ENCODE data around the gene FAM13C. TPM values are rescaled to one million over a fixed set of nuclear protein-coding genes. Genes with fewer than 3 reads are reported as not detected.

Gene FAM13C
- total RNA-seq, 4 donors from 2014 or later = 6.0 to 21.8 (median 10.5) TPM

DNA sequence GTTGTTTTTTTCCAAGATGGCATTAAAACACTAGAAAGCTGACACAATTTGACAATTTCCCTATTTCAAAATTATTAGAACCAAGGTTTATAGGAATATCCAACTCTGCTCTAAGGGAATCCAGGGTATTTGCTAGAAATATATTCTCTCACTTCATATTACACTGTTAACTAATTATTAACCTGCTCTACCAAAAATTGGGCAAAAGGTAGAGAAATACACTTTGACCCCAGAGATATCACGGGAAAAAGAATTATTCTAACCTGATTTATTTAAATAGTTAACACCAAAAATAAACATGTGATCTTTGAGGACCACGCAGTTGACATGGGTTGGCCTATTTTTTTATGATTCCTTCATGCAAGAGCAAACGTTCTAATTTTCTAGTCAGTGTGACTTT lies 21.6 kb upstream of the FAM13C start:
- WGBS = 82% methylated on average over 3 of the region's 3 CpGs
- no peak overlapping the region for H3K4me3 ChIP-seq
- peaks cover 3% of the 10 kb centered on the region for H3K9me3 ChIP-seq
- no peak for DNase-seq (ENCODE audit: low spot score in 2 of 2)
- no peaks in the 10 kb centered on the region for H3K27me3 ChIP-seq
- no peaks in the 10 kb centered on the region for H3K36me3 ChIP-seq
- H3K4me1 ChIP-seq = no peaks in the 10 kb centered on the region
- no peak overlapping the region for H3K27ac ChIP-seq
- TF ChIP-seq EP300 (IDR thresholded peaks at IDR 0.05) = no peak
- no peak for TF ChIP-seq POLR2A (IDR thresholded peaks at IDR 0.05)
- TF ChIP-seq, protein P1, sequence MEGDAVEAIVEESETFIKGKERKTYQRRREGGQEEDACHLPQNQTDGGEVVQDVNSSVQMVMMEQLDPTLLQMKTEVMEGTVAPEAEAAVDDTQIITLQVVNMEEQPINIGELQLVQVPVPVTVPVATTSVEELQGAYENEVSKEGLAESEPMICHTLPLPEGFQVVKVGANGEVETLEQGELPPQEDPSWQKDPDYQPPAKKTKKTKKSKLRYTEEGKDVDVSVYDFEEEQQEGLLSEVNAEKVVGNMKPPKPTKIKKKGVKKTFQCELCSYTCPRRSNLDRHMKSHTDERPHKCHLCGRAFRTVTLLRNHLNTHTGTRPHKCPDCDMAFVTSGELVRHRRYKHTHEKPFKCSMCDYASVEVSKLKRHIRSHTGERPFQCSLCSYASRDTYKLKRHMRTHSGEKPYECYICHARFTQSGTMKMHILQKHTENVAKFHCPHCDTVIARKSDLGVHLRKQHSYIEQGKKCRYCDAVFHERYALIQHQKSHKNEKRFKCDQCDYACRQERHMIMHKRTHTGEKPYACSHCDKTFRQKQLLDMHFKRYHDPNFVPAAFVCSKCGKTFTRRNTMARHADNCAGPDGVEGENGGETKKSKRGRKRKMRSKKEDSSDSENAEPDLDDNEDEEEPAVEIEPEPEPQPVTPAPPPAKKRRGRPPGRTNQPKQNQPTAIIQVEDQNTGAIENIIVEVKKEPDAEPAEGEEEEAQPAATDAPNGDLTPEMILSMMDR (IDR thresholded peaks at IDR 0.05) = no peak
- TF ChIP-seq POLR2AphosphoS5 (IDR thresholded peaks at IDR 0.05) = no peak

DNA sequence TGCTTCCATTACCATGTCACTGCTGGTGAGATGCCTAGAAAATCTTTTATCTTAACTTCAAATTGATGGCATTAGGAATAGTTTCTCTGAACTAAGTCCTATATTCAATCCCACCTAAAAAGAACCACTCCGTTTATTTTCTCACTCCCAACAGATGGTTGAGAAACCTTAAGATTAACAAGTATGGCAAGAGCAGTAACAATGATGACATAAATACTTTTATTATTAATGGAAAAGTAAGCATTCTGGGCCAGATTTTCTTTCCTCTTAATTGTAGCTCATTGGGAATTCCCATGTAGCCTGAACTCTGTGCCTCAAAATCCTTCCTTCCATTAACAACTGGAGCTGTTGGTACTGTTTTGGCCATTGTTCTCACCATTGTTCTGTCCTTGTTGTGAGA lies 21.1 kb upstream of the FAM13C start:
- no peak for DNase-seq (ENCODE audit: low spot score in 2 of 2)
- Histone ChIP-seq H3K36me3 (no peaks in the 10 kb centered on the region), H3K27me3 (no peaks in the 10 kb centered on the region), H3K4me3 (no peak overlapping the region), H3K4me1 (no peaks in the 10 kb centered on the region), H3K9me3 (peaks cover 3% of the 10 kb centered on the region), H3K27ac (no peak overlapping the region)
- WGBS = 66% methylated on average over 1 of the region's 1 CpG
- TF ChIP-seq POLR2AphosphoS5 (IDR thresholded peaks at IDR 0.05) (no peak), POLR2A (IDR thresholded peaks at IDR 0.05) (no peak), EP300 (IDR thresholded peaks at IDR 0.05) (no peak)
- TF ChIP-seq, protein P1 (IDR thresholded peaks at IDR 0.05) = no peak

DNA sequence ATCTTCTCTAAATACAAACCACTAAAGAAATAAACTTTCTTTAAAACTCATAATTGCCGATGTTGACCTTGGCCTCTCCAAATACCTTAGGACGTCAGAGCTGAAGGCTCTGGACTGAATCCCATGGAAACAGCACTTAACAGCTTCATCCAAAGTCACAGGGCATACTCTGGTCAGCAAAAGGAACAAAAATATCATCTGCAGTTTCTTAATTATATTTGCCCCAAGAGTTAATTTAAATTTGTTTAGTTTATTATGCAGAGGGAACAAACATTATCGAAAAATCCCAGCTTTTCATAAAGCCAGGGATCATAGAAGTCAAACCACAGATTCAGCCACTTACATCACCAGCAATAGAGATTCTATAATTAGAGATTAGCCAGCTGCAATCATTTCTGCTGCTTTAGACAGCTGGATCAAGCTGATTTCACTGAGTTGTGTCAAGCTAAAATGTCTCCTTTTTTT lies 20.5 kb upstream of the FAM13C start:
- 55% methylated on average over 3 of the region's 3 CpGs for WGBS
- H3K9me3 ChIP-seq = peaks cover 3% of the 10 kb centered on the region
- no peak overlapping the region for H3K27ac ChIP-seq
- no peaks in the 10 kb centered on the region for H3K27me3 ChIP-seq
- H3K4me1 ChIP-seq = no peaks in the 10 kb centered on the region
- DNase-seq (ENCODE audit: low spot score in 2 of 2) = no peak
- H3K4me3 ChIP-seq = no peak overlapping the region
- TF ChIP-seq, protein P1 (IDR thresholded peaks at IDR 0.05) = no peak
- TF ChIP-seq POLR2AphosphoS5 (IDR thresholded peaks at IDR 0.05) = no peak
- TF ChIP-seq EP300 (IDR thresholded peaks at IDR 0.05) = no peak
- no peak for TF ChIP-seq POLR2A (IDR thresholded peaks at IDR 0.05)
- no peaks in the 10 kb centered on the region for H3K36me3 ChIP-seq

DNA sequence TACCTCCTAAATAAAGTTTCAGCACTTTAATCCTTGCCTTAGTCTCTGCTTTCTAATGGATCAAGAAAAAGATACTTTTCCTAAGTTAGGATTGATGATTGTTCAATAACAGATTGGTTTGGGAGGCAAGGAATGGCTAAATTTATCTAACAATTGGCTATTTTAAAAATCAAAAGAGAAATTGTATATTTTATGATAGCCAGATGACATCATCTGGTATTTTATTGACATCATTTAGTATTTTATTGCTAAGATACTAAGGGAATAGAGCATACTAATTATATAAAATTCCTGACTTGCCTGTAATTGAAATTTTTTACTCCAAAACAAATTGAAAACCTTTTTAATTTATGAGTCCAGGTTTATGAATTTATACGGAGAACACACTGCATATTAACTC lies 19.3 kb upstream of the FAM13C start:
- Histone ChIP-seq H3K4me1 (no peaks in the 10 kb centered on the region), H3K36me3 (no peaks in the 10 kb centered on the region), H3K27ac (no peak overlapping the region), H3K4me3 (no peak overlapping the region), H3K9me3 (peaks cover 3% of the 10 kb centered on the region), H3K27me3 (no peaks in the 10 kb centered on the region)
- DNase-seq (ENCODE audit: low spot score in 2 of 2) = no peak
- no peak for TF ChIP-seq POLR2AphosphoS5 (IDR thresholded peaks at IDR 0.05)
- TF ChIP-seq EP300 (IDR thresholded peaks at IDR 0.05) = no peak
- TF ChIP-seq, protein P1 (IDR thresholded peaks at IDR 0.05) = no peak
- WGBS = 57% methylated on average over 1 of the region's 1 CpG

DNA sequence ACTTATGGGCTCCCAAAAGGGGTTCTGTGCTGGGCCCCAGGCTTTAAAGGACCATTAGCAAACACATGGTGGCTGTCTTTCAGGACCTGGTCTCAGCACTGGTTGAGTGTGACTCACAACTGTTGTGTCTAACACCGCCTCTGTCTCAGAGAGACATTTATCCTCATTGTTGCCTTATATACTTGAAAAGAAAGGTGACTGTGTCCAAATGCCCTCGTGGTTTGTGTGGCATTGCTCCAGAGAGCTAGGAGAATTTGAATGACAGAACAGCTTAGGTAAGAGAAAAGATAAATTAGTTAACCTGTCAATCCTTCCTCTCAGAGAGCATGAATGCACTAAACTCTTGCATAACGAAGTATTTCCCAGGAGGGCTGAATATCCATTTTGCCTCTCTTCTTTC lies 14.5 kb upstream of the FAM13C start:
- Histone ChIP-seq H3K4me3 (no peak overlapping the region), H3K27ac (no peak overlapping the region), H3K9me3 (peaks cover 3% of the 10 kb centered on the region), H3K27me3 (no peaks in the 10 kb centered on the region), H3K36me3 (no peaks in the 10 kb centered on the region), H3K4me1 (no peaks in the 10 kb centered on the region)
- 64% methylated on average over 3 of the region's 3 CpGs for WGBS
- TF ChIP-seq POLR2AphosphoS5 (IDR thresholded peaks at IDR 0.05) (no peak), EP300 (IDR thresholded peaks at IDR 0.05) (no peak), POLR2A (IDR thresholded peaks at IDR 0.05) (no peak)
- TF ChIP-seq, protein P1 (IDR thresholded peaks at IDR 0.05) = no peak
- DNase-seq (ENCODE audit: low spot score in 2 of 2) = no peak
